Measurements from ENCODE around the gene SLC10A2.

Gene SLC10A2

DNA sequence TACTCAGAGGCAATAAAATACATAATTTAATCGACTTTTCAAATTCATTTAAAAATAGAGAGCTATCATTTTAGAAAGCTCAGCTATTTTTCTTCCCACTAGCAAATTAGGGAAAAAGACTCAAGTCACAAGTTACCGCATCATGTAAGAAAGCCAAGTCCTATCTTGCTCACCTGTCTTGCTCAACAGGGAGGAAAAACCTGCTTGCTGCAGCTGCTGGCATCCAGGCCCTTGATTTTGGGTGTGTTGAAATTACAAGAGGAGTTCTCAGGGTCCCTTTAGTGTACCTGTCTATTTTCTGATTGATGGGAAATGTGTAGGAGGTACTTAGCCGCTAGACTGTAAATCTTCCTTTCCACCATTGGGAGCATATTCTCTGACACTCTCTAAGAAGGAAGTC, 22.2 kb downstream of the SLC10A2 start:
- DNase-seq = no peak

DNA sequence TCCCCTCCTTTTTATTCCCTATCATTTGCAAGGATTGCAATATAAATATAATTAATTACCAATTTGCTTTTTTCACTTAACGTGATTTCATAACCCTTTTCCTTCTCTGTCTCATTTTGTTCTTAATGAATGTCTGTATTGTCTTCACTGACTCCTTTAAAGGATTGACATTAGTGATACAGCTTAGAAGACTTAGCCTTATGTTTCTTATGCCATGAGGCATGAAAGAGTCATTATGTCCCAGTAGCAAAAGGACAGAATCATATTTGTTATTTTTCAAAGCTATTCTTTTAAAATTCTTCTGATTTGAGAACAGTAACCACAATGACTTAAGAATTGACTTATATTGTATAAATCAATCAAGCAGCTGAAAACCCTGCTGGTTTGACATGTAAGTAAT, 26.2 kb downstream of the SLC10A2 start:
- DNase-seq = no peak

DNA sequence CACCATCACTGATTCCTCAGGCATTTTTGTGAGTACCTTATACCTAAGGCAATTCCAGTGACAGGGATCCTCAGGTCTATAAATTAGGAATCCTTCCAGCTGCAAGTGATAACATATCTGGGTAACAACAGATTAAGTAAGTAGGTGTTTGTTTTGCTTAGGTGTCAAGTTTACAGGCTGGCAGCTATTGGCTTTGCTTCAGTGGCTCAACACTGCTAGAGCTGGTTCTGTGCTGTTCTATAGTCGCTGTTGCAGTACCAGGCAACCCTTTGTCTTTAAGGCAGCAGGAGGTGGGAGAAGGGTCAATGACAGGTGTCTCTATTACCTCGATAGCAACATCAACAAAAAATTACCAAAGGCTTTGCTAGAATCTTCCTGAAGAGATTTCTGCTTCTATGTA, 27.0 kb downstream of the SLC10A2 start:
- DNase-seq = no peak

DNA sequence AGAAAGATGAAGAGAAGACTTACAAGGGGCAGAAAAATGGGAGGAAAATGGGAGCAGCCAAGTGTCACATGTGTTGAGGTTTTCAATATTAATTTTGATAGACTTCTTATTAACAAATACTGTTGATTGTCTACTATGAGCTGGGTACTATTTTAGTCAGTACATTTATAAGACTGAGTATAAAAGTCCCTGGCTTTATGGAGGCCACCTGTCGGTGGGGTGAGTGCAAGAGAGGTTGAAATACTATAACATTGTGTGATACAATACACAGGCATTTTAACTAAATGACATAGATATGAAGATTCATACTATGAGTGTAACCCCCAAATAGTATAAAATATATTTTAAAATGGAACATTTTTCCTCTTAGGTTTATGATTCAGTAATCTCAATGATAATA, 29.9 kb downstream of the SLC10A2 start:
- no peak for DNase-seq

DNA sequence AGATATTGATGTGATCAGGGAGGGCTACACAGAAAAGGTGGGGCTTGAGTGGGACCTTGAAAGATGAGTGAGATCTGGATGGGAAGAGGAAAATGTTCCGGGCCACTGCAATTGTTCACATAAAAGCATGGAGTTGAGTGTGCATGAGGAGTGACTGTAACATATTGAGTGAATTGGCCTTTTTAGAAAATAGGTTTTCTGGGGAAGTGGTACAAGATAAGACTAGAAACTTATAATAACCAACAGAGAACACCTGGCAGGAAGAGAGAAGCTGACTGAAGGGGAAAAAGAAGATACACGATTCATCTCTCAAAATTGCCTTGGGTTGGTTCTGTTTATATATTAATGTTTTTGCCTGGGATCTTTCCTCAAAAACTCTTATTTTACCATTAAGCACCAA, 32.2 kb downstream of the SLC10A2 start:
- no peak for DNase-seq

DNA sequence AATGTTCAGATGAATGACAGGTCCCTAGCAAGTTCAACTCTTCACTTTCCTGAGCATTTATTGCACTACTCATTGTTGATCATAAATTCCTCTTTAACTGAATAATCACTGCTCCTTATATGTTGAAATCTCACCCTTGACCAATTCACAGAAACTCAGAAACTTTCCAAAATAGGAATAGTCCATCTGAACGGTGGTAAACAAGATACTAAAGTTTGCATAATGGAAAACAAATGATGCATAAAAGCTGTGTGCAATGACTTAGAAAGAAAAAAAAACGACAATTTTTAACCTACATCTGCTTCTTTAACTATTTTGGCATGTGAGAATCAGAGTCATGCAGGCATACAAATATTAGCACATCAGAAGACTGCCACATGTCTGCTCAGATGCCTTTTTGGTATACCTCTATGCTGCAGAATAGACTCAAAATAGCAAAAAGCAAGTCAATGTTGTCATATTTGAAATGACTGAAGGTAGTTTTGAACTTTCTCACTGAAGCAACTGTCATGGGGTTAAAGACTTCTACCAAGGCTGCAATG, 34.8 kb downstream of the SLC10A2 start:
- no peak for DNase-seq

DNA sequence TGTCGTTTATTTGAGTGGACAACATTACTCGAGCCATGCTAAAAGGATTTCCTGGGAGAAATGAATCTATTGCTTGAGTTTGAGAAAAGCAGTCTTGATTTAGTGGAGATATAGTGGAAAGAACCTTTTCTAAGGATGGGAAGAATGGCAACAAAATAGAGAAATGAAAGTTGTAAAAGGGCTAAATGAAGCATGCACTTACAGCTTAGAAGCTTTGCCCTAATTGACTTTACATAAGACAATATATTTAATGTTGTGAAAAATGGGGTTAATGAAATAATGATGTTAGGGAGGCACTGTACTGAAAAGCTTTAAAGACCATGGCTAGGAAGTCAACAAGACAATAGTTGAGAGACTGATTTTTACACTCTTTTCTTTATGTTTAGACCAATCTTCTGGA, 35.4 kb downstream of the SLC10A2 start:
- no peak for DNase-seq

DNA sequence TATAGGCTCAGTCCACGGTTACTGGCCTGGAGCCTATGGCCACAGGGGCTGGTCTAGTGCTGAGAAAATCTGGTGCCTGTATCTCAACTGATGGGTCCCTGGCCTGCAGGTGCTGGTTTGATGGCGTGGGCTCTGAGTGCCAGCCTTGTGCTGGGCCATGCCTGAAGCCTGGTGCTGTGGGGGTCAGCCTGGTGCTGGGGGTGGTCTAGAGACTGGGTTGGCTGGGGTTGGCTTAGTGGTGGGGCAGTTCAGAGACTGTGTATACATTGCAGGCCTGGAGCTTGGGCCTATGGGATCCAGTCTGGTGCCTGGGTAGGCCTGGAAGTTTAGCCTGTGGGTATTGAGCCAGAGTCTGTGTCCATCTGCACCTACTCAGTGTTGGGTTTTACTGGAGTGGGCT, 36.4 kb downstream of the SLC10A2 start:
- no peak for DNase-seq

DNA sequence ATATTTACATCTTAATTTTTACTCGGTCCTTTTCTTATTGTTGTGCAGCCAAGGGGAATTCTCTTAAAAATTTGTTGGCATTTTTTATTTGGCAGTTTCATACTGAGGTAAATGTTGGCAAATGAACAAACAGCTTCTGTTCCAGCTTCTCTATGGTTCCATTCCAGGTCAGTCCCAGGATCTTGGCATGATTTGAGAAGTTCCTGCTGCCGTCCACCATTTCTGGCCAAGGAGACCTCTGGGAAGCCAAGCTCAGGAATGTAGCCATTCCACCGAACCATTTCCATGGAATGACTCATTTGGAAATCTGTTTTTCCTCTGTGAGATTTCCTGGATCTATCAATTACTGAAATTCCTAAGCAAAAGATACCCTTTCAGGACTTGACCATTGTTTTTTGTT, 43.9 kb downstream of the SLC10A2 start:
- DNase-seq = no peak

DNA sequence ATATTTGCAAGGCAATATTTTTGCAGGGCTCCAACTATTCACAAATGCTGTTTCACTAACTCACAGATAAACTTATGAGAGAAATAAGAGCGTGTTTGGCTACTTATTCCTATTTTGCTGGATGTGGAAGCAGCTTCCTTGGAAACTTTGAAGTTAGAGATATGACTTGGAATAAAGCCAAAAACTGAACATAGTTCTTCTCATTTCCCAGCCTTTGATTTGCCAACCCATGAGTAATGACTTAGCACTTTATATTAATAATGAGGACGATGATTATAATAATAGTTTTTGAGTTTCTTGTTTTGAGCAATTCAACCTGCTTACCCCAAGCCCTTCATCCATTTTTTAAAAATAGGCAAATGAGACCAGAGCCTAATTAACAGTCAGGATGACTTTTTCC, 47.7 kb downstream of the SLC10A2 start:
- DNase-seq = no peak

DNA sequence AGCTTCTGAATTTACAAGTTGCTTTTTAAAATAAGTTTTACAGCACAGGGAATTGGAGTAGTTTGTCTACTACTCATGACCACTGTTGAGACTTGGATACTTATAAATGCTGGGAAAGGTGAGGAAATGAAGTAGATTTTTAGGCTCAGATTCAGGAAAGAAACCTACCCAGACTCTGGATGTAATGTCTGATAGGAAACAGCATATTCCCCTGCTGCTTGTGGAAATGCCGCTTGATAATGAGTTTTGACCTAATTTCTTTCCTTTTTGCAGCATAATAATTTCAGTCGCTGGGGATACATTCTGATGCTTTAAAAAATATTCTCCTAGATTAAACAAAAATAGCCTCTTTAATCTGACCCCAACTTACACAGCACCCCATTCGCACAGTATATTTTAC, 53.6 kb downstream of the SLC10A2 start:
- DNase-seq = no peak

DNA sequence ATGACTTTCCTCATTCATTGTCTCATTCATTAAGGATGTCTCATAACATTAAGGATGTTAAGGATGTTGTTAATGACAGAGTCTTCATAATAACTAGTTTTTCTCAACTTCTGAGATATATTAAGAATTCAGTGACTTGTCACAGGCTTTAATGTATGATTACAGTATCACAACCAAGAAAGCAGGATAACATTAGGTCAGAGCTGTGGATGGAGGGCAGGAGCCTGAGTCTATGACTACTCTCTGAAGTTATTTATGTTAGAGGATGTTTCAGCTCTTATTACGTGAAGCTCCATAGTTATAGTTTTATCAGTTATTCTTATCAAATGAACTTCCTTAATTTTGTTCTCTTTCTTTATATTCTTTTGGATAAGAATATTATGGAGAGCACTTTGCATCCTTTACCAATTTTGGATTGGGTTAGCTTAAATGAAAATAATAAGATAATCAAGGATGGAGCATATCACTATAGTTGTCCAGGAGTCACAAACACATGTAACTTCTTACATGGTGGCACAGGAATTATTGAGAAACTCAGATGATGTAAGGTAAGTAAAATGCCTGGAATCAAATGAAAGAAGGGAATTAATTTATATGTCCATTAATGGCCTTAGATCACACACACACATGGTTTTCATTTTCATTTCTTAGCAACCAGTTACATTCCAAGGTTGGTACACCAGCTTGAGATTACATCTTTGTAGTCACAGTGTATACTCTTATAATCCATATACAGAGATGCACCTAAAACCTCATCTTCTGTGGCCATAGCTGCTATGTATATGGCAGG, 57.0 kb downstream of the SLC10A2 start:
- DNase-seq = no peak

DNA sequence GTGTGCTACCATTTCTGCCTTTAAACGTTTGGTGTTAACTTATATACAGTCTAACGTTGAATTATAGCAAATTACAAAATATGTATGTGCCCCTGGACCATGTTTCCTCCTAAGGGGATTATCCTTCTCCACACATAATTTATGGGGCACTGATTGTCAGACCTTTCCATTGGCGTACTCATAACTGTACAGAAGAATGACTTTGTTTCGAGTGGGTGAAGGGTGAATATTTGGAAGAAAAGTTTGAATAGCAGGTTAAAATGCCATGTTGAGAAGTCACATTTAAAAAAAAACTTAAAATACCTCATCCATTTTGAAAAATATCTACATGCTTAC, 58.8 kb downstream of the SLC10A2 start:
- no peak for DNase-seq

DNA sequence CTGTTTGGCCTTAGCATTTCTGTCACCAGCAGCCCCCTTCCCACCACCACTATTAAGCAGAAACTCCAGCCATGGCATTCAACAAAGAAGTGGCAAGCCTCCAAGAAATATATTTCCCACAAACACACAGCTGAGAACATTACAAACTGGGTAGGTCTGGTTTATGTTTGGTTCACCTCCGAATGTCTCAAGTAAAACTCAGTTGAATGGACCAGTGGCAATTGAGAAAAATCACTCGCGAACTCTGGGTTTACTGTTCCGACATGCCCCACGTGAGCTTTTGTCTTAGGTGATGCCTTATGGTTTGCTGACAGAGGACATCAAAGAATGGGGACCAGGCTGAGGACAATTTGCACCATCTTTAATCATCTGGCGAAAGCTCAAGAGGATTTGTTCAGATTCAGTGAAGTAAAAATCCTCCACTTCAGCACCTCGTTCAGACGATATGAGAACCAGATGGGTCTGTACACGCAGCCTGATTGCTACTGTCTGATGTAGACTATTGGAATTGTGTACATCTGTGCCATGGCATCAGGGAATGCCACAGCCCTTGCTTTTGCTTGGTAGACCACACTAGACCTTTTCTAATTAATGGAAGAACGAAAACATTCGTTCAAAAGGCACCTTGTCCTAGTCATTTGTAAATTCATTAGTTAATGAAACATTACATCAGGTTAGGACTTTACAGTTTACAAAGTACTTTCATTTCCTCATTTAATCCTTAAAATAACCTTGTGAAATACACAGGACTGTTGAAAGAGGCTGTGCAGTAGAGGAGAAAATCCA, 59.4 kb downstream of the SLC10A2 start:
- DNase-seq = no peak

DNA sequence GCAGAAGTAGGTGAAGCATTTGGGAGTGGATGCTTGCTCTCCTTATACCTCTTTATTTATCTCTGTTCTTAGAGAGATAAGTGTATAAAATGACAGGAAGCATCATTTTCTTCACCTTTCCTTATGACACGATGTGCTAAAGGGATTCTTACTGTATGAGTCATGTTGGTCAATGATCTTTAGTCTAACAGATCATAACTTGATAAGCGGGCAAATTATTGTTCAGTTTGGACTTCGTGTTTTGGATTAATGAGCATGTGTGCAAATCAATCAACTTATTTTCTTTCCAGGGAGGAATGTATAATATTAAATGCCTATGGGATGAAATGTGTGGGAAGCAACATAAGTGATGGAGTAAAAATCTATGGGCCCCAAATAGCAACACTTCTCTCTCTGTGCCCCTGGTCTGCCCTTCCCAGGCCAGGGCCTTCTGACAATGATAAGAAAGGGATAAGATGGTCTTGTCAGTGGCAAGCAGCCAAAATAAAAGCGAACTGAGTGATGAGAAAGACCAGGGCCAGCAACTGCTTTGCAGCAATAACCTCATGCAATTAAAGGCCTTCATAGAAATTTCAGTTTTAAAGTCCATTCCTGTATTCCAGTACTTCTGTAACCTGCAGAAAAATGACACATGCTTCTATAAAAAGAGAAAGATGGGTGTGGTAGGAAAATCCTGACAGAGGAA, 61.4 kb downstream of the SLC10A2 start:
- DNase-seq = no peak

DNA sequence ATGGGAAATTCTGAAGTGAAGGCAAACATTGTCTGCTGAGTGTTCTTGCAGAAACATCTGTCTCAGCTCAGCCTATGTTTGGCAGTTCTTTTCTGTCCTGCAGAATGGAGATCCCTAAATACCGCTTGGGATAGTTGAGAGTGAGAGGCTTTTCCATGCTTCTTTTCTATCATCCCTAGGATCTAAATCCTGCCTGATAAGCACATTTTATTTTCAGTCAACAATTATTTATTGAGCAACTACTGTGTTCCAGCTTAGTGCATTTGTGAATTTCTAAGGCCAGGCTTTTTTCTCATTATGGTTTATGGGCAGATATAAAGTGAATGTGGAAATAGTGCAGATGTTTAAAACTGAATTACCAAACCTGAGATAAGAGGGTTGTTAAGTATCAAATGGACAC, 62.6 kb downstream of the SLC10A2 start:
- no peak for DNase-seq

DNA sequence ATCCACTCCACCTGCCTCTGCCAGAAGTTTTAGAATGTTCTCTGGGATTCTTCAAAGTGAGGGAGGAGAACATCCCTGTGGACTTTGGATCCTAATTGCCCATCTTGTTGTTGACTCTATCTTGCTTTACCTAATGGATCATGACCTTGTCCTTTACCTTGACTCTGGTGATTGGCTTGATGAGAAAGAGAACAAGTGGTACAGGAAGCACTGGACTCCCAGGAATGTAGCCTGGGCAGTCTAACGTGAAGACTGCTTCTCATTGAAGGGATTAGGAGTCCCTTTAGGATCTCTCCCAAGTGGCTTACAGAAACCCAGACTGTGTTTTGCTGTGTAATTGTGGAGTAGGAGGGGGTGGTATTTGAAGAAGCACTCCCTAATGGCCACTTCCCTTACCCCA, 63.9 kb downstream of the SLC10A2 start:
- no peak for DNase-seq

DNA sequence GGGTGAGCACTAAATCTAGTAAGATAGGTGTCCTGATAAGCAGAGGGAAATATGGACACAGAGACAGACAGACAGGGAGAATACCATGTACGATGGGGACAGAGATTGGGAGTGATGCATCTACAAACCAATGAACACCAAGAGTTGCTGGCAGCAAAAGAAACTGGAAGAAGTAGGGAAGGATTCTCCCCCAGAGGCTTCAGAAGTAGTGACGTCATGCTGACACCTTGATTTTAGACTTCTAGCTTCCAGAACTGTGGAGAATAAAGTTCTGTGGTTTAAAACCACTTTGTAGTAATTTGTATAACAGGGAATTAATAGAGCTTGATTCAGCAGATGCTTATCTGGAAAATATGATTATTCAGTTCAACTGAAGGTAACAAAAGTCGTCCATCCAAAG, 66.1 kb downstream of the SLC10A2 start:
- no peak for DNase-seq

DNA sequence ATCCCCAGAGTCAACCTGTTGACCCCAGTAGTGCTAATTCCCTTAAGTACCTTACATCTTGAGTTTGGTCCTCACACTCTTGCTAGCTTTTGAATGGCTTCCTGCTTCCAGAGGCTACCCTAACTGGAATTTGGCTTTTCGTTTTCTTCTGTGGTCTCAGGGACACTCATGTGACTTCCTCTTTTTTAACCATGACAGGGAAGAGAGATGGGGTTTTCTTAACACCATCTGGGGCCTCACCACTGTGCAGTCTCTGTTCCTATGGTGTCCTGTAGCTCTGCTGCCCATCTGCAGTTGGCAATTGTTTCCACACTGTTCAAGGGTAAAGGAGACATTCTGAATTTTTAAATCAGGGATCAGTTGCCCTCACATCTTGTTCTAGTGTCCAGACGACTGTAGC, 66.7 kb downstream of the SLC10A2 start:
- DNase-seq = no peak
